H9 (cell line): ENCODE data around the gene TMEM175. TPM values are rescaled to one million over a fixed set of nuclear protein-coding genes. Genes with fewer than 3 reads are reported as not detected.

ENCODE experiments used
- DNase-seq: peaks from one replicate; pipeline ENCODE4 v3.0.0-alpha.2; 2017
- H2AFZ ChIP-seq: one replicate; pipeline ENCODE4 v1.6.1; 2013; ENCODE audit warnings: mild to moderate bottlenecking, low read length, control low read depth, moderate library complexity
- H2AK5ac ChIP-seq: 2 replicates; pipeline ENCODE4 v1.6.1; 2013; ENCODE audit warnings: low read length, control low read depth, mixed read lengths; ENCODE audit not compliant: insufficient read length
- H2BK120ac ChIP-seq: one replicate; pipeline ENCODE4 v1.6.1; 2013; ENCODE audit warnings: low read depth, mild to moderate bottlenecking, low read length, control low read depth, inconsistent platforms; ENCODE audit not compliant: poor library complexity, severe bottlenecking
- H2BK12ac ChIP-seq: 2 replicates; pipeline ENCODE4 v1.6.1; 2013; ENCODE audit warnings: low read length, control low read depth, mixed read lengths, low read depth; ENCODE audit not compliant: insufficient read length
- H2BK15ac ChIP-seq: 2 replicates; pipeline ENCODE4 v1.6.1; 2013; ENCODE audit warnings: low read depth, low read length, control low read depth
- H2BK20ac ChIP-seq: one replicate; pipeline ENCODE4 v1.6.1; 2013; ENCODE audit warnings: low read depth, mild to moderate bottlenecking, low read length, control low read depth, inconsistent platforms; ENCODE audit not compliant: poor library complexity, severe bottlenecking
- H2BK5ac ChIP-seq: 2 replicates; pipeline ENCODE4 v1.6.1; 2013; ENCODE audit warnings: low read length, control low read depth, mixed read lengths; ENCODE audit not compliant: insufficient read length
- H3K14ac ChIP-seq: 2 replicates; pipeline ENCODE4 v1.6.1; 2013; ENCODE audit warnings: low read length, control low read depth; ENCODE audit not compliant: insufficient read depth
- H3K18ac ChIP-seq: 2 replicates; pipeline ENCODE4 v1.6.1; 2013; ENCODE audit warnings: low read depth, mild to moderate bottlenecking, mixed read lengths, low read length, control low read depth; ENCODE audit not compliant: insufficient read length
- H3K23ac ChIP-seq: 2 replicates; pipeline ENCODE4 v1.6.1; 2013; ENCODE audit warnings: low read length, control low read depth, mixed read lengths, low read depth; ENCODE audit not compliant: insufficient read length
- H3K23me2 ChIP-seq: 2 replicates; pipeline ENCODE4 v1.6.1; 2013; ENCODE audit warnings: low read depth, mild to moderate bottlenecking, mixed read lengths, low read length, control low read depth; ENCODE audit not compliant: insufficient read length, poor library complexity, severe bottlenecking
- H3K27ac ChIP-seq: 2 replicates; pipeline ENCODE4 v1.5.1; 2013; ENCODE audit warnings: low read length, control low read depth, mixed read lengths, low read depth; ENCODE audit not compliant: insufficient read length
- H3K27me3 ChIP-seq: 2 replicates; pipeline ENCODE4 v1.6.1; 2013; ENCODE audit warnings: low read length, control low read depth, inconsistent platforms; ENCODE audit not compliant: insufficient read depth
- H3K4ac ChIP-seq: 2 replicates; pipeline ENCODE4 v1.6.1; 2013; ENCODE audit warnings: low read depth, mild to moderate bottlenecking, control low read depth, inconsistent platforms, low read length, moderate library complexity
- H3K4me1 ChIP-seq: 2 replicates; pipeline ENCODE4 v1.6.1; 2013; ENCODE audit warnings: low read length, control low read depth, inconsistent platforms; ENCODE audit not compliant: insufficient read depth
- H3K4me2 ChIP-seq: 2 replicates; pipeline ENCODE4 v1.6.1; 2013; ENCODE audit warnings: low read length, control low read depth, mixed read lengths; ENCODE audit not compliant: insufficient read length, insufficient read depth
- H3K56ac ChIP-seq: 2 replicates; pipeline ENCODE4 v1.6.1; 2013; ENCODE audit warnings: low read depth, mild to moderate bottlenecking, mixed read lengths, low read length, control low read depth; ENCODE audit not compliant: insufficient read length
- H3K79me1 ChIP-seq: 2 replicates; pipeline ENCODE4 v1.6.1; 2013; ENCODE audit warnings: low read depth, mild to moderate bottlenecking, moderate library complexity, low read length, control low read depth, inconsistent platforms; ENCODE audit not compliant: insufficient read depth, poor library complexity, severe bottlenecking
- H3K79me2 ChIP-seq: 2 replicates; pipeline ENCODE4 v1.6.1; 2013; ENCODE audit warnings: low read length, control low read depth, inconsistent platforms; ENCODE audit not compliant: insufficient read depth
- H3K9ac ChIP-seq: 2 replicates; pipeline ENCODE4 v1.6.1; 2013; ENCODE audit warnings: low read length, control low read depth, mixed read lengths; ENCODE audit not compliant: insufficient read length; ENCODE audit errors: extremely low read depth
- H3K9me3 ChIP-seq: one replicate; pipeline ENCODE4 v1.6.1; 2013; ENCODE audit warnings: low read depth, low read length, inconsistent platforms; ENCODE audit not compliant: control insufficient read depth
- H3T11ph ChIP-seq: one replicate; pipeline ENCODE4 v1.6.1; 2013; ENCODE audit warnings: mild to moderate bottlenecking, low read length, control low read depth, inconsistent platforms
- H4K20me1 ChIP-seq: one replicate; pipeline ENCODE4 v1.6.1; 2013; ENCODE audit not compliant: control insufficient read depth, insufficient read length, insufficient read depth
- H4K5ac ChIP-seq: 2 replicates; pipeline ENCODE4 v1.6.1; 2013; ENCODE audit warnings: low read depth, mild to moderate bottlenecking, mixed read lengths, low read length, control low read depth; ENCODE audit not compliant: insufficient read length
- H4K8ac ChIP-seq: replicated peaks from 2 replicates; pipeline ENCODE4 v1.6.1; 2013; ENCODE audit warnings: low read length, control low read depth, mixed read lengths, low read depth; ENCODE audit not compliant: insufficient read length
- H4K91ac ChIP-seq: 2 replicates; pipeline ENCODE4 v1.6.1; 2013; ENCODE audit warnings: low read depth, mild to moderate bottlenecking, moderate library complexity, mixed read lengths, low read length, control low read depth; ENCODE audit not compliant: insufficient read length
- H3K27ac Mint-ChIP-seq, 3 experiments: 2 replicates in 2 of 3; 3 replicates in 1 of 3; pipeline ENCODE4 v1.8.0; 2020 to 2021; ENCODE audit warnings: mixed read lengths in 3 of 3, mild to moderate bottlenecking in 1 of 3, moderate library complexity in 1 of 3
- H3K27me3 Mint-ChIP-seq: 2 replicates; pipeline ENCODE4 v1.8.0; 2021; ENCODE audit warnings: low read depth, mild to moderate bottlenecking, moderate library complexity, mixed read lengths
- H3K36me3 Mint-ChIP-seq, 3 experiments: 2 replicates in 2 of 3; 3 replicates in 1 of 3; pipeline ENCODE4 v1.8.0; 2020 to 2021; ENCODE audit warnings: low read depth in 3 of 3, mixed read lengths in 3 of 3; ENCODE audit not compliant: insufficient read depth in 1 of 3
- H3K4me1 Mint-ChIP-seq, 2 experiments: 2 replicates each; pipeline ENCODE4 v1.8.0; 2020; ENCODE audit warnings: mixed read lengths in 2 of 2
- H3K4me3 Mint-ChIP-seq, 2 experiments: 2 replicates in 1 of 2; 3 replicates in 1 of 2; pipeline ENCODE4 v1.8.0; 2020 to 2021; ENCODE audit warnings: mild to moderate bottlenecking in 2 of 2, mixed read lengths in 2 of 2, moderate library complexity in 1 of 2
- H3K9me3 Mint-ChIP-seq, 2 experiments: 2 replicates in 1 of 2; 3 replicates in 1 of 2; pipeline ENCODE4 v1.8.0; 2020; ENCODE audit warnings: mild to moderate bottlenecking in 2 of 2, mixed read lengths in 2 of 2, moderate library complexity in 1 of 2
- WGBS: extraction: QIAGEN DNeasy Blood & Tissue Kit; methylation state at CpG from one replicate; pipeline ENCODE4 v1.1.7; 2013; ENCODE audit warnings: missing lambda C conversion rate, low lambda C conversion rate, mixed read lengths; ENCODE audit not compliant: insufficient read length; ENCODE audit errors: extremely low coverage; 5-methylcytosine and 5-hydroxymethylcytosine counted together
- total RNA-seq: library from RNA; stranded (reverse); gene quantifications from 2 replicates; pipeline ENCODE4 v1.2.1, GENCODE V29; 2021
- TF ChIP-seq, protein P1 (sequence below): fragments of 200-600 bp; sonication (generic); conservative IDR thresholded peaks from 3 replicates; pipeline ENCODE4 v1.8.0; 2021; ENCODE audit warnings: antibody characterized with exemption, mild to moderate bottlenecking

Gene TMEM175
- total RNA-seq, 1 experiment from 2014 or later: 6.4 TPM

DNA sequence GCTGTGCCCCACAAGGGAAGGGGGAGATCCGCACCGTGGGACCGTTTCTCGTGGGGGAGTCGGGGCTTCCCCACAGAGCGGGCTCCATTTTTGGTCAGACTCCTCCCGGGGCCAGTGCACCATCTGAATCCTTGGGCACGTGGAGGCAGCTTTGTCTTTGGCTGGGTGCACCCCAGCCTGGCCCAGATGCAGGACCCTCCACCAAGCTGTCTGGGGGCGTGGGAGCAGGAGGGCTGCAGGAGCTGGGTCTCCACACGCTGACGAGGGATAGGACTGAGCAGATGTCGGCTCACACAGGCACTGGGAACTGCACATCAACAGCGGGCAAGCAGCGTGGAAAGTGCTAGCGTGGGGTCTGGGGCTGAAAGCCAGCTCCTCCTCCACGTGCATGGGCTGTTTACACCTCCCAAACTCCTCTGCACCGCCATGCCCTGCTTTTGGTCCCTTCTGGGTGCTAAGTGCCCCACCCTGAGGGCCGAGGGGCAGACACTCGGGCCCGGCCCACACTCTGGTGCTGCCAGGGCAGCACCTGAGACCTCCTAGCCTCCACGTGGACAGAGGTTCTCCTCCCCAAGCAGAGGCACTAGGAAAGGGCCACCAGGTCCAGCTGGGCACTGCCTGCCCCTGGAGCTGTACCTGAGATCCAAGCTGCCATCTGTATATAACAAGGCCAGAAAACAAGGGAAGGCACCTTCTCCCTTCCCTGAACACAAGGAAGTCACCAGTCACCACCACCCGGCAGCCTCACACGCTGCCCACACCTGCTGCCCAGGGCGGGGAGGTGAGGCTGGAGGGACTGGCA lies 27.3 kb downstream of the TMEM175 start:
- Histone ChIP-seq H3K79me1 (no peaks in the 10 kb centered on the region), H4K91ac (no peak overlapping the region), H3K4me1 (no peaks in the 10 kb centered on the region), H4K8ac (no peak overlapping the region), H3T11ph (no peak overlapping the region), H3K9ac (no peak overlapping the region), H2BK12ac (no peak overlapping the region), H3K27me3 (no peaks in the 10 kb centered on the region), H2AFZ (no peak overlapping the region), H3K27ac (no peak overlapping the region), H3K23ac (no peak overlapping the region), H2BK15ac (no peak overlapping the region), H3K56ac (no peak overlapping the region), H2AK5ac (no peak overlapping the region), H3K9me3 (no peaks in the 10 kb centered on the region), H3K18ac (no peak overlapping the region), H3K14ac (no peak overlapping the region; the same call in 1 of the 2 replicates), H4K5ac (no peak overlapping the region), H2BK5ac (no peak overlapping the region), H3K79me2 (no peaks in the 10 kb centered on the region), H2BK20ac (no peak overlapping the region), H2BK120ac (no peak overlapping the region), H3K23me2 (no peaks in the 10 kb centered on the region), H3K4me2 (no peak overlapping the region), H4K20me1 (no peaks in the 10 kb centered on the region), H3K4ac (no peak overlapping the region)
- DNase-seq: no peak
- H3K27me3 Mint-ChIP-seq: no peaks in the 10 kb centered on the region
- H3K4me3 Mint-ChIP-seq: no peak overlapping the region
- no peaks in the 10 kb centered on the region for H3K9me3 Mint-ChIP-seq
- no CpG with 5 or more reads among the region's 24 CpGs for WGBS
- TF ChIP-seq, protein P1, sequence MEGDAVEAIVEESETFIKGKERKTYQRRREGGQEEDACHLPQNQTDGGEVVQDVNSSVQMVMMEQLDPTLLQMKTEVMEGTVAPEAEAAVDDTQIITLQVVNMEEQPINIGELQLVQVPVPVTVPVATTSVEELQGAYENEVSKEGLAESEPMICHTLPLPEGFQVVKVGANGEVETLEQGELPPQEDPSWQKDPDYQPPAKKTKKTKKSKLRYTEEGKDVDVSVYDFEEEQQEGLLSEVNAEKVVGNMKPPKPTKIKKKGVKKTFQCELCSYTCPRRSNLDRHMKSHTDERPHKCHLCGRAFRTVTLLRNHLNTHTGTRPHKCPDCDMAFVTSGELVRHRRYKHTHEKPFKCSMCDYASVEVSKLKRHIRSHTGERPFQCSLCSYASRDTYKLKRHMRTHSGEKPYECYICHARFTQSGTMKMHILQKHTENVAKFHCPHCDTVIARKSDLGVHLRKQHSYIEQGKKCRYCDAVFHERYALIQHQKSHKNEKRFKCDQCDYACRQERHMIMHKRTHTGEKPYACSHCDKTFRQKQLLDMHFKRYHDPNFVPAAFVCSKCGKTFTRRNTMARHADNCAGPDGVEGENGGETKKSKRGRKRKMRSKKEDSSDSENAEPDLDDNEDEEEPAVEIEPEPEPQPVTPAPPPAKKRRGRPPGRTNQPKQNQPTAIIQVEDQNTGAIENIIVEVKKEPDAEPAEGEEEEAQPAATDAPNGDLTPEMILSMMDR: no peak
- H3K4me1 Mint-ChIP-seq: no peaks in the 10 kb centered on the region
- peaks cover 0 to 5% (median 0%) of the 10 kb centered on the region in 3 experiments; a peak in 1 of 7 replicates for H3K36me3 Mint-ChIP-seq
- H3K27ac Mint-ChIP-seq: no peak overlapping the region
